ENCODE results near the gene SDK2. TPM values are rescaled to one million over a fixed set of nuclear protein-coding genes. Genes with fewer than 3 reads are reported as not detected.

The SDK2 gene
- total RNA-seq, 1 experiment from 2014 or later, result not detected

DNA sequence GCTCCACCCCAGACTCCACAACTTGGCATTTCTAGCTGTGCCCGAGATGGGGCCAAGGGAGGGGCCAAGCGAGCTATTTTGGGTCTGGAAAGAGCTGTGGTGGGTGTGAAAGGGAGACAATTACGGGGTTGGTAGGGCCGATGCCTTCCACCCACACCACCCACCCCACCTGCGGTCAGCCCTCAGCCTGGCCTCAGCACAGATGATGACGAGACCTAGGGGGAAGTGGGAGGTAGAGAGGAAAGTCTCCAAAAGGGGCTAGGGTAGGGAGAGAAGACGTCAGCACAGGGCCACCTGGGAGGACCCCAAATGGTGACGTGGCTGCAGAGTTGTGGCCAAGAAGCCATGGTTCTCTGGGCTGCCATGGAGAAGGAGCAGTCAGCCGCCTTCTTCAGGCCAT is 83.1 kb downstream of the SDK2 start:
- no peak for DNase-seq (ENCODE audit: low spot score)

DNA sequence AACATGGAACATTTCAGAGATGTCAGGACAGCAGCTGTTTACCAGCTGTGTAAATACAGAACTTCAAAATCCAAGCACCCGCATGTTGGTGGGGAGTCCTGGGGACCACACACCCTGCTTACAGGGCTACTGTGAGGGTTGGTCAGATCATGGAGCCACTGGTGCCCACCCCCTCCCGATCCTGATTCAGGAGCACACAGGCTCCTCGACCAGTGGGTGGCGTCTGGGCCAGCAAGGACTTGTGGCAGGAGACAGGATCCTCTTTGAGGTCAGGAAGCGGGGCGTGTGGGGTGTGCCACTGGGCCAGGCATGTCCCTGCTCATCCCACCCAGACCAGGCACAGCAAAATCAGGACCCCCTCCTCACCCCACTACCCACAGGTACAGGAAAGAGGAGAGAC is 83.6 kb downstream of the SDK2 start:
- DNase-seq (ENCODE audit: low spot score), result no peak

DNA sequence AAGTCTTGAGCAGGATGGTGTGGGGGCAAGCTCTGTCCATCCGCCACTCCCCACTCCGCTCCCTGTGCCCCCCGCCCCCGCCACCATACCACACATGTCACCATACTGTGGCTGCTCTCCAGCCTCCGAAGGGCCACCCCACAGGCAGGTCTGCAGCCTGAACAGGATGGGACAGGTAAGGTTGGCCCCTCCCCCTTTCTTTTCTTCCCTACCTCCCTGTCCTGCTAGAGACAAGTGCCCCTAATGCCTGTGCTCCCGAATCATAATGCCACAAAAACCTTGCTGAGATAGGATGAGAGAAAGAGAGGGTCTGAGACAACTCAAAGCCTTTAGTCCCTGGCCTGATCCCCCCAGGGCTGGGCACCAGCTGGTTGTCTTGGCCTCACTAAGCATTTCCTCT is 84.7 kb downstream of the SDK2 start:
- DNase-seq (ENCODE audit: low spot score), result no peak

DNA sequence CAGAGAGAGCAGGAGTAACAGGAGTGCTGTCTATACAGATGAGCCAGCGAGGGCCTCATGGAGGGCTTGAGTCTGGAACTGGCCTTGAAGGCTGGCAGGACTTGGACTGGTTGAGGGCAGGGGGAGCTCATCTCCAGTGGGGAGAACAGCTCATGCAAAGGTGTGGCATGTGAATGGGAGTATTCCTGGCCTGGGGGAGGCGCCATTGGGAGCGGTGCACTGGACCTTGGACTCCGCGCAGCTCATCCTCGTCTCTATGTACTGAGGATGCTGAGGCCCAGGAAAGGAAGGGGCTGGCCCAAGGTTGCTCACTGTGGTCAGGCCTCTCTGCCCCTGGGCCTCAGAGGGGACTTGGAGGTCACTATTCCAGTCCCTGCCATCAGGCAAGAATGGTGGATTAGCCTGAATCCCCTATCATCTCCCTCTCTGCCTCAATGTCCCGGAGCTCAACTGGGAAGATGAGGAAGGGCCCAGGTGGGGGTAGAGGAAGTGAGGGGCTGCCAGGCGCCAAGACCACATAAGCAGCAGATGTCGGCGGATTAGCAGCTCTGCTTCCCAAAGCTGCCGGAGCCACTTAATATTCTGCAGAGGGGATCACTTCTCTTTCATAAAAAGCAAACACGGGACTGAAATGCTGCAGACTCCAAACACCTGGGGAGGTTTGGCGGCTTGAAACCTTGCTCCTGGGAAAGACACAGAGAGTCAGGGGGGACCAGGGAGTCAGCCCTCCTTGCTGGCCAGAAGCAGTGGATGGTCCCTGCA is 88.9 kb downstream of the SDK2 start:
- DNase-seq (ENCODE audit: low spot score), result no peak

DNA sequence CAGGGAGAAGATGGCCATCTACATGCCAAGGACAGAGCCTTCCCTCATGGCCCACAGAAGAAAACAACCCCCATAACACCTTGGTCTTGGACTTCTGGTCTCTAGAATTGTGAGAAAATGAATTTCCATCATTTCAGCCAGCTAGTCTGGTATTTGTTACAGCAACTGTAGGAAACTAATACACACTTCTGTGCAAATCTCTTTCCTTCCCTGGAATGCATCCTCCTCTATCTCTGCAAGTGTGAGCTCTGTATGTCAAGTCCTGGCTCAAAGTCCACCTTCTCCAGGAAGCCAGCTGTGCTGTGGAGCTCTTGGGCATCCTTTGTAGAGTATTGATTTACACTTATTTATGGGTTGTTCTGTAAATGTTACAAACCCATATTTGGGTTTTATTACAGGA is 89.7 kb downstream of the SDK2 start:
- DNase-seq (ENCODE audit: low spot score), result no peak

GRCh38 chr17:73553311-73553710 is 90.9 kb downstream of the SDK2 start:
- no peak for DNase-seq (ENCODE audit: low spot score)

DNA sequence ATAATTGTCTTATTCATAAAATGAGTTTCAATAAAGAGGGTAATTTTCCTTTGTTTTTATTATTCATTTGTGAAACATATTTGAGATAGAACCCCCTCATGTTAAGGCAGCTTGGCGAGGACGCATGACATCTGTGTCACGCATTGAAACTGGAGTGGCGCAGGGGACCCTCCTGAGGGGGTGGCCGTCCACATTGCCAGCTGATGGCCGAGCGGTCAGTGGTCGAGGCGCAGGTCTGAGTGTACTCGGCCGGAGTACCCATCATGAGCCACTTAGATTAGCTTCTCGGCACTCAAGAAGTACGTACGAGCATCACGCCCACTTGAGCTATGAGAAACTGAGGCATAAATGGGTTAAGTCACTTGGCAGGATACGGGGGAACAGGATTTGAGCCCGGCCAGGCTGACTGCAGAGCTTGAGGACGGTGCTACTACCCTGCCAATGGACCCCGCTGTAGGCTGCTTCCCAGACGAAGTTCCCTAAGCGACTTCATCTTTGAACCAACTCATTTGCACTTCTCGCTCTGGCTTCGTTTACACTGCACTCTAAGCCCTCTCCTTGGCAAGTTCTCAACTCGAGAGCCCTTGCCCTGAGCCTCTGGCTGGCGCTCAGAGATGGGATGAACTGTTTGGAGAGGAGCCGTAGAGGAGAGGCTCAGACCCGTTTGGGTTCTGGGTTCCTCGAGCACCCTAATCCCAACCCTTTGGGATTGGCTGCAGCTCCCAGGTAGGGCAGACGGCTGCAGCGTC is 91.8 kb downstream of the SDK2 start:
- DNase-seq (ENCODE audit: low spot score), result no peak

DNA sequence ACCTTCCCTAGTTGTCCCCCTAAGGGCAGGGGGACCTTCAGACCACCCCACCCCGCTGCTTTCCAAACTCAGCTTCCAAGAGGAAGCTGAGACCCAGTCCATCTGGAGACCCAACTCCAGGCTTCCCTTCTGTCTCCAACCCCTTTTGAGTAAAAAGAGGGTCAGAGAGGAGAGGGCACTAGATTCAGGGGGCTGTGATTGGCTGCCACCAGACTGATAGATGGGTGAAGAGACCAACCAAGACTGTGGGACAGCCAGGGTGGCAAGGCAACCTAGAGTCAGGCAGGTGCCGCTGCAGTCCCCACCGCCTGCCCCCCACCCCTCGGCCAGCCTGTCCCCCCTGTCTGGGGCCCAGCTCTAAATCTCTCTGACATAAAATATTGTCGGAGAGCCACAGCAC is 92.5 kb downstream of the SDK2 start:
- no peak for DNase-seq (ENCODE audit: low spot score)

GRCh38 chr17:73551144-73551543 is 93.1 kb downstream of the SDK2 start:
- no peak for DNase-seq (ENCODE audit: low spot score)

- DNase-seq (ENCODE audit: low spot score), result no peak
Observed at GRCh38 chr17:73550556-73550955, 93.7 kb downstream of the SDK2 start.

- DNase-seq (ENCODE audit: low spot score), result no peak
Observed at GRCh38 chr17:73549841-73550430, 94.3 kb downstream of the SDK2 start.

GRCh38 chr17:73548620-73549311 is 95.5 kb downstream of the SDK2 start:
- no peak for DNase-seq (ENCODE audit: low spot score)

- DNase-seq (ENCODE audit: low spot score), result no peak
Observed at GRCh38 chr17:73547790-73548189, 96.5 kb downstream of the SDK2 start.

- DNase-seq (ENCODE audit: low spot score), result peak; percentile 16
Observed at GRCh38 chr17:73546770-73547536, 97.3 kb downstream of the SDK2 start.

DNA sequence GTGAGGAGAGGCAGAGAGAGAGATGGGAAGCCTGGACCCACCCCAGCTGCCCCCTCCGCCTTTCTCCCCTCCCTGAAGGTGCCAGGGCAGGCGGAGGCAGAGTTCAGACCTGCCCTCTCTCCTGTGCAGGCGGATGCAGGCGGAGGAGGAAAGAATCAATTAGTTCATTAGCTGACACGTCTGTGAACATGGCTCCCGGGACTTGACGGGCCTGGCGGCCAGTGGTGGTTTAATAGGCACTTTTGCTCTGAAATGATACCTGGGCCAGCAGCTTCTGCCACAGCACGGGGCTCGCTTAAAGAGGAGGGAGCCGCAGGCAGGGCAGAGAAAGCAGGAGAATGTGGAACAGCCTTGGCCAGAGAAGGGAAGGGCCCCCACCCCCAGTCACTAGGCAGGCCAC is 98.1 kb downstream of the SDK2 start:
- no peak for DNase-seq (ENCODE audit: low spot score)

- DNase-seq (ENCODE audit: low spot score), result no peak
Observed at GRCh38 chr17:73545109-73546032, 98.9 kb downstream of the SDK2 start.

- no peak for DNase-seq (ENCODE audit: low spot score)
Observed at GRCh38 chr17:73544333-73544732, 99.9 kb downstream of the SDK2 start.

- no peak for DNase-seq (ENCODE audit: low spot score)
Observed at GRCh38 chr17:73542323-73542722, 101.9 kb downstream of the SDK2 start.

DNA sequence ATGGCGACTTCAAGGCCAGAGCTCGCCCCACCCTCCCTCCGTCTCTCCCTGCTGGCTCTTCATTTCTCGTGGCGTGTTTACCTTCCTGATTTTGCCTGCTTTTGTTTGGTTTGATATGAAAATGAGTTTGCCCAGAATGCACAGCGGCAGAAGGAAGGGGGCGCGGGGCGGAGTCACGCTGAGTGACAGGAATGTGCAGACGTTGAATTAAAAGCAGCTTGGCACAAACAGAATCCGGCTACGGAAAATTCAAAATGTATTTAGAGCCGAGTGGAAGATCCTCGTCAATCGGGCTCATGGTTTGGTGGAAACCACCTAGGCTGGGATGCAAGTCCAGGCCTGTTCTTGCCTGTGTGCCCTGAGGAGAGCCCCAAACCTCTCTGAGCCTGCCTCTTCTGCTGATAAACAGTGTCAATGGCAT is 102.7 kb downstream of the SDK2 start:
- DNase-seq (ENCODE audit: low spot score), result no peak

DNA sequence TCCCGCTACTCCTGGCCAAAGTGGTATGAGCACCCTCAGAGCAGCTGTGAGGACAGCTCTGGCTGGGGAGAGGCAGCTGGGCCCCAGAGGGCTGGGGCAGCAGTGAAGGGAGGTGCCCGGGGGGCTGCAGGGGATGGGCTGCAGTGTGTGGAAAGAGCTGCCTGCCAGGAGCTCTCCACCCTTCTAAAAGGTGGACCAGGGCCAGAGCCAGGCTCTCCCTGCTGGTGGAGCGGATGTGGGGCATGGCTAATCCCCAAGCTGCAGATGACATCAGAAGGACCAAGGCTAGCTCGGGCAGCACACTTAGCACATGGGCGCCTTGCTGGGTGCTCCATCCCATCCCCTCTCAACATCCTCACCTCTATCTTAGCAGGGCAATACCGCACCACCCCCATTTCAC is 103.1 kb downstream of the SDK2 start:
- DNase-seq (ENCODE audit: low spot score), result no peak
